ENCODE results near the gene TMEM63A.

Gene TMEM63A

DNA sequence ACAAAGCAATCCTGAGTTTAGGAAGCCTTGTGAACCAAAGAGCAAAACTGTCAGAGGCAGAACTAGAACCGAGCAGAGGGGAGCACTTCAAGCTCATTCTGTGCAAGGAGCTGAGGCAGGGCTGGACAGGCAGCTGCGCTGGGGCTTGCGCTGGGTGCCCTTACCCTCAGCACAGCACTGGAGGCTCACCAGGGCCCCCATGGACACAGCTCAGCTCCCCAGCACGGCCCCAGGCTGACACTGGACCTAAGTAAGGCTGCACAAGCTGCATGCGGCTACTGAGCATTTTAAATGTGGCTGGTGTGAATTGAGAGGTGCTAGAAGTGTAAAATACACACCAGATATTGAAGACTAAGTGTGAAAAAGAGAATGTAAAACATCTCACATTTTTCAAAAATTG lies 22.1 kb downstream of the TMEM63A start:
- no peak overlapping the region for H3K4me3 ChIP-seq (ENCODE audit: low read length)
- no peak overlapping the region for H3K9ac ChIP-seq (ENCODE audit: low read length)
- H3K4me1 ChIP-seq (ENCODE audit: control insufficient read depth, insufficient read depth, low read length): no peaks in the 10 kb centered on the region
- H3K36me3 ChIP-seq (ENCODE audit: control insufficient read depth, insufficient read depth, low read length, severe bottlenecking): peaks cover 82% of the 10 kb centered on the region
- no peaks in the 10 kb centered on the region for H3K27me3 ChIP-seq (replicated peaks; ENCODE audit: control insufficient read depth, insufficient read depth, low read length)
- H3K9me3 ChIP-seq (ENCODE audit: control insufficient read depth, low read length): no peaks in the 10 kb centered on the region
- DNase-seq (ENCODE audit: low read depth): no peak

DNA sequence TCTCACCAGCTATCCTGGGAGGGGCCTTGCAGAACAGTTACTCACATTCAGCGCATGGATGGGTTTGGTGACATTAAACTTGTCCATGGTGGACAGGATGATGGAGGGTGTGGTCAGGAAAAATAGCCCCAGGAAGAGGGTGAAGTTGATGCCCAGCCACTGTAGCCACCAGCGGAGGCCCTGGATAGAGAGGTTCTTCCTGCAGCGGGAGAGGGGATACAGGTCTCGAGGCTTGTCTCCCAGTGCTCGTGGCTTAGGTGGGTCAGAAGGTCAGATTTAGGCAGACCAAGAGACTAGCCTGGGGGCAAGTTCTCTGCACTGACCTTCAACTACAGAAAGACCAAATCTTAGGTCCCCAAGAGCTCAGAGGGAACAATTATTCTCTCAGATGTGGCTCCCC lies 23.0 kb downstream of the TMEM63A start:
- Histone ChIP-seq H3K27me3 (replicated peaks; ENCODE audit: control insufficient read depth, insufficient read depth, low read length) (no peaks in the 10 kb centered on the region), H3K4me3 (ENCODE audit: low read length) (no peak overlapping the region), H3K9me3 (ENCODE audit: control insufficient read depth, low read length) (no peaks in the 10 kb centered on the region), H3K36me3 (ENCODE audit: control insufficient read depth, insufficient read depth, low read length, severe bottlenecking) (peaks cover 87% of the 10 kb centered on the region), H3K9ac (ENCODE audit: low read length) (no peak overlapping the region), H3K4me1 (ENCODE audit: control insufficient read depth, insufficient read depth, low read length) (no peaks in the 10 kb centered on the region)
- no peak for DNase-seq (ENCODE audit: low read depth)

DNA sequence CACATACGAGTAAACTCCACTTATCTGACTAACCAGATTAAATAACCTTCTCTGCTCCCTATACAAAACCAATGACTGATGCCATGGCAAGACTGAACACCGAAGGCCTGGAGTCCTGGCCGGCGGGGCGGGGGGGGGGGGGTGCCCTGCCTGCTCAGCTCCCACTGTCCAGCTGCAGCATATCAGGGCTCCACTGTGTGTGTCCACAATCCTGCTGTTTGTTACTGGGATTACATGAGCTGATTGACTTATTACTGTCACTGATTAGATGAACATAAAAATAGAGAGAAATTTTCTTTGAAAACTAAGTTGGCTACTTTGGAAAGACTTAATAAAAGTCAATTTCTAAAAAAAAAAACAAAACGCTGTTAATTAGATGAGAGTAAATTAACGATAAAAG lies 24.9 kb downstream of the TMEM63A start:
- H3K4me1 ChIP-seq (ENCODE audit: control insufficient read depth, insufficient read depth, low read length): no peaks in the 10 kb centered on the region
- no peaks in the 10 kb centered on the region for H3K9me3 ChIP-seq (ENCODE audit: control insufficient read depth, low read length)
- no peak for DNase-seq (ENCODE audit: low read depth)
- no peak overlapping the region for H3K4me3 ChIP-seq (ENCODE audit: low read length)
- H3K9ac ChIP-seq (ENCODE audit: low read length): no peak overlapping the region
- H3K27me3 ChIP-seq (replicated peaks; ENCODE audit: control insufficient read depth, insufficient read depth, low read length): no peaks in the 10 kb centered on the region
- H3K36me3 ChIP-seq (ENCODE audit: control insufficient read depth, insufficient read depth, low read length, severe bottlenecking): peaks cover 90% of the 10 kb centered on the region

DNA sequence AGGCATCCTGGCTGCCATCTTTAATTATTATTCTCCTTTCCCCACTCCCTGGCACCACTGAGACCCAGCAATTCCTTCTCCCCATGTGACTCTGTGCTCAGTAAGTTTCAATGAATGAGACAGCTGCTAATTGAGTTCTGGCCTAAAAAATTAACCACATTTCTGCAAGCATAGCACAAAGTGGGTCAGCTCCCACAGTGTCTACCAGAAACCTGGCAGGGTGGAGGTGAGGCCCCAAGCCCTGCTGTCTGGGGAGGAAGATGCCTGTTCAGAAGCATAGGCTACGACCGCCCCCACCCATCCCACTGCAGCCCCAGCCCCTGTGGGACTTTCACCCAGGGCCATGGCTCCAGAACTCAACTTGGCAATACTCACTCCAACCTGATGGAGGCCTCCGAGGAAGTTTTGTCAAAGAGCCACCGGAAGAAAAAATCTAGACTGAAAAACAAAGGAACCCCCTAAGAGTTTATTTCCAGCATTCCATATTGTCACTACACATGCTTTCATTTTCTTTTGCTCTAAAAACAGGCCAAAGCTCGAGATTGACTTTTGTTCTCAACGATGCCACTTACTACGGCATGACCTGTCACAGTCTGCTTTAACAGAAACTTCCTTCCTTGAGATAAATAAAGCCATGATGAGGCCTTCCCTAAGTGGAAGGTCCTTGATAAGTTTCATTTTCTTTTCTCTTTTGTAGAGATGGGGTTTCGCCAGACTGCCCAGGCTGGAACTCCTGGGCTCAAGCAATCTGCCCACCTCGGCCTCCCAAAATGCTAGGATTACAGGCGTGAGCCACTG lies 26.5 kb downstream of the TMEM63A start:
- peaks cover 82% of the 10 kb centered on the region for H3K36me3 ChIP-seq (ENCODE audit: control insufficient read depth, insufficient read depth, low read length, severe bottlenecking)
- H3K27me3 ChIP-seq (replicated peaks; ENCODE audit: control insufficient read depth, insufficient read depth, low read length): no peaks in the 10 kb centered on the region
- H3K9me3 ChIP-seq (ENCODE audit: control insufficient read depth, low read length): no peaks in the 10 kb centered on the region
- H3K9ac ChIP-seq (ENCODE audit: low read length): no peak overlapping the region
- H3K4me1 ChIP-seq (ENCODE audit: control insufficient read depth, insufficient read depth, low read length): no peaks in the 10 kb centered on the region
- no peak for DNase-seq (ENCODE audit: low read depth)
- no peak overlapping the region for H3K4me3 ChIP-seq (ENCODE audit: low read length)

DNA sequence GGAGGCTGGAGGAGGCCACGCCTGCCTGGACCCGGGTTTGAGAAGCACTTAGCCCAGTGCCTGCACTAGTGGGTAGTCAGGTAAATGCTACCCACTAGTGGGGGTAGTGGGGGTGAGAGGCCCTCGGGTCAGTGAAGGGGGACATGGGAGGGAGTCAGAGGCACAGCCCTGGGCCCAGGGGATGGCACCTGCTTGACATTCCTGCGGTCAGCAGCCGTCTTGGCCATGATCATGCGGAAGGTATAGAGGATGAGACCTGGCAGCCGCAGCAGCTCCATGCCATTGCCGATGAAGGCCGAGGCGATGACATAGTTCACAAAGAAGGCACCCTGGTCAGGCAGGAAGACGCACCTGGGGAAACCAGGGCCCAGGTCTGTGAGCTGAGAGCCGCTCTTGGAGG lies 28.7 kb downstream of the TMEM63A start:
- Histone ChIP-seq H3K36me3 (ENCODE audit: control insufficient read depth, insufficient read depth, low read length, severe bottlenecking) (peaks cover 66% of the 10 kb centered on the region), H3K9me3 (ENCODE audit: control insufficient read depth, low read length) (no peaks in the 10 kb centered on the region), H3K4me1 (ENCODE audit: control insufficient read depth, insufficient read depth, low read length) (no peaks in the 10 kb centered on the region), H3K27me3 (replicated peaks; ENCODE audit: control insufficient read depth, insufficient read depth, low read length) (no peaks in the 10 kb centered on the region), H3K4me3 (ENCODE audit: low read length) (no peak overlapping the region), H3K9ac (ENCODE audit: low read length) (no peak overlapping the region)
- no peak for DNase-seq (ENCODE audit: low read depth)

DNA sequence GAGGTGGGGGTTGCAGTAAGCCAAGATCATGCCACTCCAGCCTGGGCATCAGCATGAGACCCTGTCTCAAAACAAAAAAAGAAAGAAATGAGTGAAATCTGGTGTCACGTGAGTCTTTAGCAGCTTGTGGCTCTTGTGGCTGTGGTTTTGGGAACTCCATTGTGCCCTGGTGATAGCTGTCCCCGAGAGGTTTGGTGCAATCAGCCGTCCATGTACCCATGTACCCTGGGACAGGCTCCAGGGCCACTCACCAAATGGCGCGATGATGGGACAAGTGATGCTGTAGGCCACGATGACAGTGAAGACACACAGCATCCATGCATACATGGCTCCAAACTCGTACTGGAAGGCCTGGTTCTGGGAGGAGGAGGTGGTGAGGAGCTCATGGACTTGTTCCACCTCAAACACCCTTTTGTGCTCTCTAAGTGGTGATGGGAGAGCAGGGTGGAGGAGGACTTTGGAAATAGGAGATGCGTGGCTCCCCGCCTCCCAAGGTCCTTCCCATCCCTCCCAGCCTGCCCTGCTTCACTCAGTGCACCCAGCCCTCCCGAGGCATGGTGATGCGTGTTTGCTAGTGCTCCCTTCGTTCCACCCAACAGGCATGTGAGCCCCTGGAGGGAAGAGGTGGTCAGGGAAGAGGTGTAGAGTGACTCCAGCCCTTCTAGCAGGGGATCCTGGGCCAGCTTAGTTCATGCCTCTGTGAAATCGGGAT lies 29.6 kb downstream of the TMEM63A start:
- no peaks in the 10 kb centered on the region for H3K27me3 ChIP-seq (replicated peaks; ENCODE audit: control insufficient read depth, insufficient read depth, low read length)
- peaks cover 62% of the 10 kb centered on the region for H3K36me3 ChIP-seq (ENCODE audit: control insufficient read depth, insufficient read depth, low read length, severe bottlenecking)
- no peak overlapping the region for H3K9ac ChIP-seq (ENCODE audit: low read length)
- DNase-seq (ENCODE audit: low read depth): no peak
- H3K9me3 ChIP-seq (ENCODE audit: control insufficient read depth, low read length): no peaks in the 10 kb centered on the region
- H3K4me3 ChIP-seq (ENCODE audit: low read length): no peak overlapping the region
- no peaks in the 10 kb centered on the region for H3K4me1 ChIP-seq (ENCODE audit: control insufficient read depth, insufficient read depth, low read length)

DNA sequence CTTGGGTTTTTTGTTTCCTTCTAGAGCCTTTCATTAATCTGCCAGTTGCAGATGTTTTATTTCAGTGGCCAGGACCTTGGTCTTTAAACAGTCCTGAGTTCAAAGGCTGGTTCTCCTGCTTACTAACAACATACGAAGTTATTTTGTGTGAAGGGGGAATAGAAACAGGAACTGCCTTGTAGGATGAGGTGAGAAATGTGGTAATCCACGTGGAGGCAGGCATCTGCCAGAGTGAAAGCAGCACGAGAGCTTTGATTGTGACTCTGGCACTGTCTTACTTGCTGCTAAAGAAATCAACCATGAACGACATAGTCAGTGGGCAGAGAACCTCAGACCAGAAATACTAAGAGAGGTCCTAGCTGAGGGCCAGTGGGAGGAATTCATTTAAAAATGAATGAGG lies 30.4 kb downstream of the TMEM63A start:
- H3K4me1 ChIP-seq (ENCODE audit: control insufficient read depth, insufficient read depth, low read length): no peaks in the 10 kb centered on the region
- DNase-seq (ENCODE audit: low read depth): no peak
- H3K27me3 ChIP-seq (replicated peaks; ENCODE audit: control insufficient read depth, insufficient read depth, low read length): no peaks in the 10 kb centered on the region
- H3K9me3 ChIP-seq (ENCODE audit: control insufficient read depth, low read length): no peaks in the 10 kb centered on the region
- peaks cover 62% of the 10 kb centered on the region for H3K36me3 ChIP-seq (ENCODE audit: control insufficient read depth, insufficient read depth, low read length, severe bottlenecking)
- H3K4me3 ChIP-seq (ENCODE audit: low read length): no peak overlapping the region
- no peak overlapping the region for H3K9ac ChIP-seq (ENCODE audit: low read length)

DNA sequence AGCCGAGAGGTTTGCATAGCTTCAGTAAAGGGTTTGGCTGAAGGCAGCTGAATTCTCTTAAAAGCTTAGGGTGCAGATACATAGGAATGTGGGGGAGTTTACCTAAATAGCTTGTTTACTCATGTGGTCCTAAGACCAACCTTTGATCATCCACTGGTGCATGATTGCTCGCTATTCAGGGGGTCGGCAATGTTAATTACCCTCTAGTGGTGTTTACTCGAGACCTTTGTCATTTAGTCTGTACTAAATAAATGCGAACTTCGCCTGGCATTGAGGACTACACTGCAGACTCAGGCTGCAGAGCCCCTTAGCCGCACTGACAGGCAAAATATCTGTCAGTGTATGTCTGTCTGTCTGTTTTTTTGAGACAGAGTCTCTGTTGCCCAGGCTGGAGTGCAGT lies 31.8 kb downstream of the TMEM63A start:
- no peak overlapping the region for H3K4me3 ChIP-seq (ENCODE audit: low read length)
- no peaks in the 10 kb centered on the region for H3K27me3 ChIP-seq (replicated peaks; ENCODE audit: control insufficient read depth, insufficient read depth, low read length)

DNA sequence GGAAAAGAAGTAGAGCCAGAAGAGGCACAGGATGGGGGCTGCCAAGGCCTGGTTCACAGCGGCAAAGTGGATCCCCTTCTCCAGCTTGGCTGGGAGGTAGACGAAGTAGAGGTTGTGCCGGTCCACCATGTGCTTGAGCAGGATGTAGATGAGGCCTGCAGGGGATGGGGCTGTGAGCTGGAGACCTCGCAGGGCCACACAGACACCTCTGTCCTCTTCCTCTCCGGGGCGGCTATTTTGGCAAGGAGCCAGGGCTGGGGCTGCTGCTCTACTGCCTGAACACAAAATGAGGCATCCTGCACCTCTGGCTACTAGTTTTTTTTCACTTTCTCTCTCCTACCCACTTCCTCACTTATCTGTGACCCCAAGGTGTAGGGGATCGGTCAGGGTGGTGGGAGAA lies 32.3 kb downstream of the TMEM63A start:
- no peak for DNase-seq (ENCODE audit: low read depth)
- Histone ChIP-seq H3K9ac (ENCODE audit: low read length) (no peak overlapping the region), H3K4me3 (ENCODE audit: low read length) (no peak overlapping the region), H3K4me1 (ENCODE audit: control insufficient read depth, insufficient read depth, low read length) (peaks cover 4% of the 10 kb centered on the region), H3K27me3 (replicated peaks; ENCODE audit: control insufficient read depth, insufficient read depth, low read length) (no peaks in the 10 kb centered on the region), H3K36me3 (ENCODE audit: control insufficient read depth, insufficient read depth, low read length, severe bottlenecking) (peaks cover 55% of the 10 kb centered on the region), H3K9me3 (ENCODE audit: control insufficient read depth, low read length) (no peaks in the 10 kb centered on the region)

More for the DNA sequence above, 31.8 kb downstream of the TMEM63A start:
- Histone ChIP-seq H3K36me3 (ENCODE audit: control insufficient read depth, insufficient read depth, low read length, severe bottlenecking) (peaks cover 59% of the 10 kb centered on the region), H3K4me1 (ENCODE audit: control insufficient read depth, insufficient read depth, low read length) (peaks cover 3% of the 10 kb centered on the region), H3K9me3 (ENCODE audit: control insufficient read depth, low read length) (no peaks in the 10 kb centered on the region), H3K9ac (ENCODE audit: low read length) (no peak overlapping the region)
- no peak for DNase-seq (ENCODE audit: low read depth)

DNA sequence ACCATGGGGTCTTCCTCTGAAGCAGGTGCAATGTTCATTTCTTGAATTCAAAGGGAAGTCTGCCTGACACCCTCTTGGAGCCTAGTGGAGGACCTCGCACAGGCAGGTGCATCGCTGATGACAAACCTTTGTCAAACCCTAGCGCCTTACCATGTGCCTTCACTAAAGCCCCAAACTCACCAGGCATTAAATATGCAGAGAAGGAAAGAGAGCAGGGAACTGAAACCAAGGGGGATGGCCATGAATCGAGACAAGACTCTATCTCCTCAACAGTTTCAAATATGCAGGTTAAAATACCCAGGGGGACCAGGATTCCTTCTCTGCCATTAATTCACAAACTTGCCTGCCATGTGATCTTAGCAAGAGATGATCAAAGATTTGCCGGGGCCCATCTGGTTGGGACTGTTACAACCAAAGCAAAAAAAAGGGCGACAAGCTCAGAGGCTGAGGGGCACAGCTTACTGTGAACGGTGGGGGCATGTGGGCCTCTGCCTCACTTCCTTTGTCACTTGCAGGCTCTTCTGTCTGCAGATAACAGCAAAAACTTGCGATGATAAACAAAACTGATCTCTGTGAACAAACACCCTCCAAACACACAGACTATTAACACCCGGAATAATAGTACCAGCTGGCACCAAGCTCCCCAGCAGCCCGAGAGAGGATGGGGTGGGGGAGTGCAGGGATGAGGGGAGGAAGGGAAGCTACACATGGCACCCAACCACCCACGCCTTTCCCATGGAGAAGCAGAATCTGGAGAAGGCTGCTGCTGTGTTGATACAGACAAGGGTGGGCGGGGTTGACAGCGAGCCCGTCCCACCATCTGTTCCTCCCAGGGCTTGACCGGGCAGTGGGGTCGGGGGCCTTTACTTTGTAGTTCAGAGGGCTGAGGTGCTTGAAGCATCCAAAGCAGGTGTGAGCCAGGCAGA lies 33.9 kb downstream of the TMEM63A start:
- H3K4me3 ChIP-seq (ENCODE audit: low read length): no peak overlapping the region
- peaks cover 55% of the 10 kb centered on the region for H3K36me3 ChIP-seq (ENCODE audit: control insufficient read depth, insufficient read depth, low read length, severe bottlenecking)
- no peaks in the 10 kb centered on the region for H3K27me3 ChIP-seq (replicated peaks; ENCODE audit: control insufficient read depth, insufficient read depth, low read length)
- DNase-seq (ENCODE audit: low read depth): no peak
- H3K9me3 ChIP-seq (ENCODE audit: control insufficient read depth, low read length): no peaks in the 10 kb centered on the region
- no peak overlapping the region for H3K9ac ChIP-seq (ENCODE audit: low read length)
- peaks cover 8% of the 10 kb centered on the region for H3K4me1 ChIP-seq (ENCODE audit: control insufficient read depth, insufficient read depth, low read length)

DNA sequence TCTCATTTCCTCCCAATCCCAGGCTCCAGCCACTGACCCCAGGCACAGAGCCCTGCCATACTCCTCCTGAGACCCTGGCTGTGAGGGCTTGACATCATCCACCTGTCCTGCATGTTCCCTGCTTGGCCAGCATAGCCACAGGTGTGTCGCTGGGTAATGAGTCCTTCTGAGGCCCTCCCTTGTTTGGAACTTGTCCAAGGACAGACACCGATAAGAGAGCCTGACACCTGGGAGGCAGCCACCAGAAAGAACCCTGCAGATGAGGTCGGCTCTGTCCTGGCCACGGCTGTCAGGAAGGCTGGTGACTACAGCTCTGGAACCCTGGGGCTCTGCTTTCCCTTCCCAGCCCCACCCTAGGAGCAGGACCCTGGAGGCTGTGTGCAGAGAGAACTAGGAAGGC lies 34.6 kb downstream of the TMEM63A start:
- no peak for DNase-seq (ENCODE audit: low read depth)
- Histone ChIP-seq H3K9me3 (ENCODE audit: control insufficient read depth, low read length) (no peaks in the 10 kb centered on the region), H3K27me3 (replicated peaks; ENCODE audit: control insufficient read depth, insufficient read depth, low read length) (no peaks in the 10 kb centered on the region), H3K4me1 (ENCODE audit: control insufficient read depth, insufficient read depth, low read length) (peaks cover 11% of the 10 kb centered on the region), H3K4me3 (ENCODE audit: low read length) (no peak overlapping the region), H3K36me3 (ENCODE audit: control insufficient read depth, insufficient read depth, low read length, severe bottlenecking) (peaks cover 55% of the 10 kb centered on the region), H3K9ac (ENCODE audit: low read length) (no peak overlapping the region)
